Uterus (tissue), 2 donors: ENCODE measurements around the gene FNIP2.

Experiments used
- CTCF ChIP-seq, 4 experiments: fragments of 200-600 bp in 2 of 4; fragments of 450-650 bp in 2 of 4; sonication (generic) in 2 of 4; IDR thresholded peaks; one replicate each; pipeline ENCODE4 v1.5.1; 2016 to 2019; ENCODE audit warnings: antibody characterized with exemption in 4 of 4, mild to moderate bottlenecking in 2 of 4, moderate library complexity in 1 of 4
- POLR2A ChIP-seq, 2 donors: fragments of 450-650 bp; IDR thresholded peaks; one replicate each; pipeline ENCODE4 v1.6.1; 2016; ENCODE audit warnings: antibody characterized with exemption in 2 of 2, mild to moderate bottlenecking in 1 of 2, moderate library complexity in 1 of 2

GRCh38 chr4:158778156-158778711 is 9.4 kb downstream of the FNIP2 start:
- TF ChIP-seq POLR2A (IDR thresholded peaks at IDR 0.05) (no peak), CTCF (IDR thresholded peaks at IDR 0.05) (no peak)
